PC-9 (cell line): ENCODE data around the gene POLA1.

ENCODE experiments used
- CTCF ChIP-seq: fragments of 200-600 bp; sonication (generic); conservative IDR thresholded peaks from 2 replicates; pipeline ENCODE4 v1.6.1; 2017; ENCODE audit warnings: mixed run types, antibody characterized with exemption, mild to moderate bottlenecking, moderate library complexity
- EZH2 ChIP-seq: fragments of 200-600 bp; sonication (generic); IDR thresholded peaks from 2 replicates; pipeline ENCODE4 v1.8.0; 2017; ENCODE audit warnings: antibody characterized with exemption, low read depth

GRCh38 chrX:24646006-24646405, 47.7 kb upstream of the POLA1 start:
- no peak for TF ChIP-seq CTCF
- TF ChIP-seq EZH2 = no peak
